ENCODE results near the gene C1QB. TPM values are rescaled to one million over a fixed set of nuclear protein-coding genes. Genes with fewer than 3 reads are reported as not detected.

C1QB gene
- total and polyA plus RNA-seq, 2 of the 8 experiments (the other 6 are each of a cell fraction or from before 2014, with no cell fraction given) = not detected

DNA sequence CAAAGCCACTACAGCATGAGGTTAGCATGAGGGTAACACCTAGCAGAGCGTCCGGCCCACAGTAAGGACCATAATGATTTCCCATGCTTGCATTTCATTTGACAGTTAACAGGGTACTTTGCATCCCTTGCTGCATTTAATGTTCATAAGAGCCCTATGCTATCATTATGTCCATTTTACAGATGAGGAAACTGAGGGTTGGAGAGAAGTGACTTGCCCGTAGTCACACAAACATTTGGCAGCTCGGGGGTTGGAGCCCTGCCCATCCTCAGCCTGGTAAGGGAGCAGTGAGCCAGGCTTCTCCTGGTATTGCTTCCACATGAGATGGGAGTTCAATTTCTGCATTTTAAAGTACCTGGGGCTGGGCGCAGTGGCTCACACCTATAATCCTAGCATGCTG, 41.1 kb downstream of the C1QB start:
- no peak for DNase-seq (ENCODE audit: low read depth in 1 of 2, low spot score in 2 of 2)
- Histone ChIP-seq H3K4me2 (ENCODE audit: insufficient read depth in 1 of 2, low read depth in 2 of 2, low read length in 2 of 2) (no peak overlapping the region), H2AFZ (ENCODE audit: low read length) (no peak overlapping the region), H3K18ac (ENCODE audit: extremely low read depth, low read length) (no peak overlapping the region), H3K27ac (ENCODE audit: low read depth, low read length) (no peak overlapping the region), H3K56ac (replicated peaks; ENCODE audit: insufficient read length, low read depth, low read length) (no peak overlapping the region), H3K4ac (replicated peaks; ENCODE audit: insufficient read length, low read depth, low read length) (no peak overlapping the region), H2BK5ac (ENCODE audit: low read depth, low read length) (no peak overlapping the region), H3K23me2 (ENCODE audit: low read depth, low read length) (no peaks in the 10 kb centered on the region), H3K9ac (replicated peaks in 1 of 4; ENCODE audit: extremely low read depth in 1 of 4, low read depth in 3 of 4, low read length in 3 of 4) (no peak overlapping the region), H3K23ac (ENCODE audit: insufficient read length) (no peak overlapping the region), H3K79me2 (ENCODE audit: control insufficient read depth in 1 of 2, insufficient read depth in 2 of 2, low read length in 2 of 2) (no peaks in the 10 kb centered on the region), H3K4me1 (replicated peaks in 1 of 4; ENCODE audit: control insufficient read depth in 3 of 4, insufficient read depth in 4 of 4, low read length in 3 of 4) (no peaks in the 10 kb centered on the region), H4K8ac (ENCODE audit: extremely low read depth, insufficient read depth, low read length) (no peak overlapping the region), H4K5ac (ENCODE audit: insufficient read length, low read depth, low read length) (no peak overlapping the region), H3K9me3 (ENCODE audit: insufficient read depth in 2 of 2, low read depth in 1 of 2, low read length in 1 of 2) (no peaks in the 10 kb centered on the region), H3K79me1 (ENCODE audit: low read depth, low read length) (no peaks in the 10 kb centered on the region), H2BK15ac (ENCODE audit: low read length) (no peak overlapping the region), H2BK20ac (ENCODE audit: low read length) (no peak overlapping the region), H3K4me3 (ENCODE audit: extremely low read depth in 1 of 4, insufficient read depth in 2 of 4, low read depth in 3 of 4, low read length in 4 of 4) (no peak overlapping the region), H2BK120ac (replicated peaks; ENCODE audit: low read depth, low read length) (no peak overlapping the region), H2BK12ac (ENCODE audit: low read depth, low read length) (no peak overlapping the region), H2AK5ac (ENCODE audit: low read depth, low read length) (no peak overlapping the region), H3K36me3 (ENCODE audit: control insufficient read depth in 2 of 4, insufficient read depth in 4 of 4, low read length in 3 of 4) (no peaks in the 10 kb centered on the region), H3K27me3 (replicated peaks in 1 of 4; ENCODE audit: control insufficient read depth in 3 of 4, extremely low read depth in 1 of 4, insufficient read depth in 3 of 4, low read length in 3 of 4) (no peaks in the 10 kb centered on the region), H3K14ac (ENCODE audit: insufficient read length) (no peak overlapping the region), H4K91ac (replicated peaks; ENCODE audit: insufficient read length, low read length) (no peak overlapping the region), H4K20me1 (replicated peaks in 1 of 2; ENCODE audit: control insufficient read depth in 1 of 2, insufficient read depth in 2 of 2, low read length in 2 of 2) (no peaks in the 10 kb centered on the region)
- CTCF ChIA-PET (ENCODE audit: partially characterized antibody) = interaction anchor here (1.1 to 2.2 kb wide), 2 partner anchors 9 to 11 kb away, joined by 4 to 7 read pairs; no protein-coding TSS in a partner anchor
- no peak for TF ChIP-seq YY1 (IDR thresholded peaks at IDR 0.05; ENCODE audit: low read depth, low read length)
- TF ChIP-seq NRF1 (IDR thresholded peaks at IDR 0.05; ENCODE audit: low read depth, low read length) = no peak
- no peak for FAIRE-seq
- WGBS, 2 experiments (ENCODE audit: extremely low coverage in 1 of 2, insufficient coverage in 1 of 2, insufficient read length in 1 of 2, insufficient replicate concordance in 2 of 2, low coverage in 1 of 2, low lambda C conversion rate in 2 of 2, missing lambda C conversion rate in 1 of 2) = 89% methylated on average over 5 of the region's 5 CpGs; no CpG with 5 or more reads in 1 of the 2 experiments
- POLR2A ChIA-PET (ENCODE audit: partially characterized antibody) = no interaction called here
